HCT116 (cell line): Measurements from ENCODE around the gene MTHFD2L. TPM values are rescaled to one million over a fixed set of nuclear protein-coding genes. Genes with fewer than 3 reads are reported as not detected.

ENCODE experiments used
- ATAC-seq: fragments of 200-7000 bp; cut with Tn5 transposase; 2 replicates; pipeline ENCODE4 v1.9.1; 2020; ENCODE audit warnings: mild to moderate bottlenecking, moderate library complexity
- BruUV-seq: library from RNA; stranded (reverse); fragments of 400-500 nt; replicated peaks from 2 replicates; lab custom pipeline; 2021; lab: Mats Ljungman, UMichigan
- CTCF ChIA-PET: fragments of 300-600 bp; sonication (Branson Sonifier 250); formaldehyde crosslinking; loops from one replicate; lab custom pipeline; 2021; ENCODE audit warnings: antibody characterized with exemption; lab: Charles Lee
- POLR2A ChIA-PET: fragments of 300-600, 350-600 bp; sonication (Branson Sonifier 250); formaldehyde crosslinking; loops from one replicate; lab custom pipeline; 2021; ENCODE audit warnings: antibody characterized with exemption; lab: Charles Lee
- RAD21 ChIA-PET, 2 experiments: fragments of 300-600 bp; sonication (Branson Sonifier 250); formaldehyde crosslinking; loops; one replicate each; lab custom pipeline; 2023; ENCODE audit warnings: low total read pairs in 2 of 2; ENCODE audit not compliant: uncharacterized antibody in 2 of 2, unreplicated experiment in 2 of 2, low non-redundant PET in 1 of 2; lab: Charles Lee
- DNase-seq: peaks from one replicate; pipeline ENCODE4 v3.0.0-alpha.2; 2010; ENCODE audit warnings: low read depth, low spot score
- H2AFZ ChIP-seq: fragments of 200-600 bp; shearing (Covaris generic), sonication (generic); 2 replicates; pipeline ENCODE4 v1.6.1; 2017; ENCODE audit warnings: low read depth, mixed run types, mixed read lengths, antibody characterized with exemption, low read length; ENCODE audit not compliant: poor library complexity, severe bottlenecking
- H3K27ac ChIP-seq: 2 replicates; pipeline ENCODE4 v1.5.1; 2012; ENCODE audit warnings: low read depth, low read length
- H3K27me3 ChIP-seq: fragments of 200-600 bp; sonication (generic); 2 replicates; pipeline ENCODE4 v1.6.1; 2016; ENCODE audit warnings: mixed run types, low read length, mixed read lengths; ENCODE audit not compliant: insufficient read depth
- H3K36me3 ChIP-seq, 2 experiments: fragments of 200-500 bp in 1 of 2; fragments of 200-600 bp in 1 of 2; sonication (Bioruptor generic) in 1 of 2; sonication (generic) in 1 of 2; 2 replicates each; pipeline versions ENCODE4 v1.5.1 to v1.6.1; 2014 to 2016; ENCODE audit warnings: low read length in 2 of 2, inconsistent platforms in 1 of 2, mixed read lengths in 1 of 2, mixed run types in 1 of 2; ENCODE audit not compliant: insufficient read depth in 2 of 2, control insufficient read depth in 1 of 2
- H3K4me1 ChIP-seq, 2 experiments: fragments of 200-600 bp in 1 of 2; sonication (generic) in 1 of 2; 2 replicates each; pipeline versions ENCODE4 v1.5.1 to v1.6.1; 2012 to 2017; ENCODE audit warnings: low read length in 2 of 2, inconsistent platforms in 1 of 2, mild to moderate bottlenecking in 1 of 2, mixed read lengths in 1 of 2, mixed run types in 1 of 2, moderate library complexity in 1 of 2; ENCODE audit not compliant: insufficient read depth in 2 of 2, control insufficient read depth in 1 of 2
- H3K4me2 ChIP-seq: fragments of 200-600 bp; sonication (generic); 2 replicates; pipeline ENCODE4 v1.6.1; 2017; ENCODE audit warnings: mixed run types, low read length, mixed read lengths
- H3K4me3 ChIP-seq, 2 experiments: fragments of 200-600 bp in 1 of 2; sonication (generic) in 1 of 2; replicated peaks in 1 of 2; 2 replicates each; pipeline ENCODE4 v1.5.1; 2011 to 2016; ENCODE audit warnings: low read length in 2 of 2, control low read depth in 1 of 2, low read depth in 1 of 2, mild to moderate bottlenecking in 1 of 2, mixed read lengths in 1 of 2, mixed run types in 1 of 2
- H3K79me2 ChIP-seq: fragments of 200-600 bp; sonication (generic); 2 replicates; pipeline ENCODE4 v1.6.1; 2017; ENCODE audit warnings: mild to moderate bottlenecking, mixed run types, low read length, moderate library complexity, mixed read lengths; ENCODE audit not compliant: insufficient read depth
- H3K9ac ChIP-seq: fragments of 200-600 bp; sonication (generic); 2 replicates; pipeline ENCODE4 v1.6.1; 2016; ENCODE audit warnings: low read length, mixed read lengths
- H3K9me2 ChIP-seq: fragments of 200-600 bp; sonication (generic), shearing (Covaris generic); 2 replicates; pipeline ENCODE4 v1.6.1; 2017; ENCODE audit warnings: mixed run types, mild to moderate bottlenecking, moderate library complexity; ENCODE audit not compliant: insufficient read depth
- H3K9me3 ChIP-seq, 2 experiments: fragments of 200-500 bp in 1 of 2; fragments of 200-600 bp in 1 of 2; sonication (Bioruptor generic) in 1 of 2; sonication (generic) in 1 of 2; 2 replicates each; pipeline ENCODE4 v1.6.1; 2014 to 2017; ENCODE audit warnings: low read length in 2 of 2, mixed read lengths in 2 of 2, inconsistent platforms in 1 of 2, low read depth in 1 of 2, mild to moderate bottlenecking in 1 of 2, mixed run types in 1 of 2, moderate library complexity in 1 of 2; ENCODE audit not compliant: control insufficient read depth in 1 of 2, insufficient read depth in 1 of 2
- H4K20me1 ChIP-seq: fragments of 200-600 bp; sonication (generic), shearing (Covaris generic); 2 replicates; pipeline ENCODE4 v1.6.1; 2017; ENCODE audit warnings: mixed run types, mild to moderate bottlenecking, moderate library complexity; ENCODE audit not compliant: insufficient read depth
- CBX3 ChIP-seq: IDR thresholded peaks from 2 replicates; pipeline ENCODE4 v1.6.1; 2012; ENCODE audit warnings: low read depth
- CEBPB ChIP-seq: IDR thresholded peaks from 2 replicates; pipeline ENCODE4 v1.6.1; 2012; ENCODE audit warnings: low read depth
- EGR1 ChIP-seq: IDR thresholded peaks from 2 replicates; pipeline ENCODE4 v1.6.1; 2012; ENCODE audit warnings: low read depth
- EZH2 ChIP-seq: fragments of 200-600 bp; sonication (generic); IDR thresholded peaks from 2 replicates; pipeline ENCODE4 v1.6.1; 2017; ENCODE audit warnings: antibody characterized with exemption, mixed run types
- EZH2phosphoT487 ChIP-seq: fragments of 200-600 bp; IDR thresholded peaks from 2 replicates; pipeline ENCODE4 v1.6.1; 2018; ENCODE audit warnings: antibody characterized with exemption, borderline replicate concordance
- JUND ChIP-seq: IDR thresholded peaks from 2 replicates; pipeline ENCODE4 v1.6.1; 2012
- POLR2A ChIP-seq: IDR thresholded peaks from 2 replicates; pipeline ENCODE4 v1.7.0; 2011; ENCODE audit warnings: borderline replicate concordance; ENCODE audit not compliant: insufficient read depth, insufficient read length; ENCODE audit errors: extremely low read depth
- POLR2AphosphoS5 ChIP-seq: IDR thresholded peaks from 2 replicates; pipeline ENCODE4 v1.6.1; 2011; ENCODE audit warnings: mild to moderate bottlenecking, low read depth, low read length, moderate library complexity
- SIN3A ChIP-seq: IDR thresholded peaks from 2 replicates; pipeline ENCODE4 v1.6.1; 2012; ENCODE audit warnings: low read depth
- SRF ChIP-seq: IDR thresholded peaks from 2 replicates; pipeline ENCODE4 v1.6.1; 2012; ENCODE audit warnings: low read depth
- YY1 ChIP-seq: IDR thresholded peaks from 2 replicates; pipeline ENCODE4 v1.6.1; 2011; ENCODE audit warnings: low read length, low read depth, moderate library complexity, mild to moderate bottlenecking; ENCODE audit not compliant: insufficient replicate concordance; ENCODE audit errors: extremely low read depth
- ZBTB33 ChIP-seq: IDR thresholded peaks from 2 replicates; pipeline ENCODE4 v1.6.1; 2011; ENCODE audit warnings: mild to moderate bottlenecking, low read length, moderate library complexity; ENCODE audit not compliant: insufficient replicate concordance; ENCODE audit errors: extremely low read depth
- ZFX ChIP-seq: fragments of 450-650 bp; IDR thresholded peaks from 2 replicates; pipeline ENCODE4 v1.6.1; 2017
- ZNF274 ChIP-seq: fragments of 200-500 bp; sonication (Bioruptor generic); IDR thresholded peaks from 2 replicates; pipeline ENCODE4 v1.6.1; 2014; ENCODE audit warnings: mild to moderate bottlenecking, low read depth, low read length, inconsistent platforms
- intact Hi-C: fragments of 100-400 bp; cut with micrococcal nuclease; formaldehyde crosslinking; loops from 2 replicates; pipeline ENCODE4 v1.10.0; 2022
- total RNA-seq: library from RNA; stranded (reverse); gene quantifications from one replicate; pipeline ENCODE4 v1.2.1, GENCODE V29; 2021; ENCODE audit not compliant: unreplicated experiment
- TF ChIP-seq, protein P1 (sequence below), 3 experiments: fragments of 200-600 bp in 1 of 3; sonication (generic) in 1 of 3; IDR thresholded peaks in 2 of 3; conservative IDR thresholded peaks in 1 of 3; 2 replicates each; pipeline ENCODE4 v1.5.1; 2012 to 2017; ENCODE audit warnings: low read depth in 2 of 3, low read length in 2 of 3, antibody characterized with exemption in 1 of 3, borderline replicate concordance in 1 of 3, control low read depth in 1 of 3, mild to moderate bottlenecking in 1 of 3, mixed read lengths in 1 of 3, mixed run types in 1 of 3, moderate library complexity in 1 of 3; ENCODE audit not compliant: insufficient read depth in 1 of 3
- TF ChIP-seq, protein P2 (sequence below): IDR thresholded peaks from 2 replicates; pipeline ENCODE4 v1.6.1; 2012

Gene MTHFD2L
- total RNA-seq, 1 experiment from 2014 or later, result 15.0 TPM

DNA sequence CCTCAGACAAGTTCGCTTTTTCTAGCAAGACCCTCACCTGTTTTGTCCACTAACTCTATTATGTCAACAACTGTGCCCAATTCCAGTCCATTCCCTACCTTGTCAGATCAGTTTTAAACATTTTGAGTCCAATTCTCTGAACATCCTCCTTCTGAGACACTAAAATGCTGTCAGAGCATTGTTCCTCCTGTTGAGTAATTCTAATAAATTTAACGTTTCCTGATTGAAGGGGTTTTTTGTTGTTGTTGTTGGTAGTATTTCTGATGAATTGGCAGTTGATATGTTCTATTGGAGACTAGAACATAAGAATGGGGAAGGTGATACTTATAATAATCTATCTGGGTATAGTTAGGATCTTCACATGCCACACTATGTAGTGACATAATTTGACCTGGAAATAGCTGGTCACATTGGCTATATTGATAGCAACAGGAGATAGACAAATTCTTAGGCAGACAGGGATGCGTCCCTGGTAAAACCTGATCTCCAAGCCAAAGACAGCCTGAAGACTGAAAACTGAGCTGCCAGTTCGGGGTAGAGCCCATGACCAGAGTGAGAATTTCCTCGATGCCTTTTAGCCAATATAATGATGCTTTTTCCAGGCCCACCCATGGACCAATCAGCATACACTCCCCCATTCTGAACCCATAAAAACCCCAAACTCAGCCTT lies 46.5 kb upstream of the MTHFD2L start:
- peaks cover 18 to 54% of the 10 kb centered on the region in 2 experiments for H3K4me1 ChIP-seq
- H3K9me3 ChIP-seq, result no peaks in the 10 kb centered on the region
- no peaks in the 10 kb centered on the region for H3K36me3 ChIP-seq
- no peak overlapping the region for H3K27ac ChIP-seq
- no peak overlapping the region for H3K4me3 ChIP-seq
- H4K20me1 ChIP-seq, result no peaks in the 10 kb centered on the region
- DNase-seq, result no peak
- H3K79me2 ChIP-seq, result no peaks in the 10 kb centered on the region
- ChIA-PET RAD21 (no interaction called here), CTCF (no interaction called here), POLR2A (no interaction called here)
- H3K9ac ChIP-seq, result no peak overlapping the region
- no peak for TF ChIP-seq SIN3A
- no peak for TF ChIP-seq EGR1
- H3K9me2 ChIP-seq, result no peaks in the 10 kb centered on the region
- H3K27me3 ChIP-seq, result no peaks in the 10 kb centered on the region
- ATAC-seq, result no peak
- intact Hi-C loops, result no loop called here
- no peak overlapping the region for H3K4me2 ChIP-seq
- BruUV-seq, result no TSS peak
- peak overlapping the region; percentile 8 for H2AFZ ChIP-seq

DNA sequence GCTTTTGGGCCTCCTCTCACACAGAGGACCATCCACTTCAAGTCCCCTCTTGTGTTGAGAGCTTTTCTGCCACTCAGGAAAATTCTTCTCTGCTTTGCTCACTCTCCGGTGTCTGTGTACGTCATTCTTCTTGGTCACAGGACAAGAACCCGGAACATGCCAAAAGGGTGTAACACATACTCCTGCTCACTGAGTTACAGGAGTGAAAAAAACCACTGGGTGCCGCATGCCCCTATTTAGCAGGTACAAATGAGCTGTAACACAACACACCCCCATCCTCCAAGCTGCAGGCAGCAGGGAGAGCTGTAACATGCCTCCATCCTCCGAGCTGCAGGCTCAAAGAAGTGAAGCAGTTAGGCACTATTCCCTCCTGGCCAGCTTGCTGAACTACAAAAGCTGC lies 45.9 kb upstream of the MTHFD2L start:
- intact Hi-C loops, result no loop called here
- no peaks in the 10 kb centered on the region for H3K9me3 ChIP-seq
- H3K9me2 ChIP-seq, result no peaks in the 10 kb centered on the region
- no peak overlapping the region for H3K27ac ChIP-seq
- ATAC-seq (no peak), DNase-seq (no peak)
- peaks cover 21 to 59% of the 10 kb centered on the region in 2 experiments for H3K4me1 ChIP-seq
- no peak overlapping the region for H3K4me3 ChIP-seq
- no peaks in the 10 kb centered on the region for H3K79me2 ChIP-seq
- no peaks in the 10 kb centered on the region for H4K20me1 ChIP-seq
- H3K36me3 ChIP-seq, result no peaks in the 10 kb centered on the region
- no peak overlapping the region for H3K4me2 ChIP-seq
- ChIA-PET CTCF (no interaction called here), POLR2A (no interaction called here), RAD21 (no interaction called here)
- BruUV-seq, result no TSS peak
- no peaks in the 10 kb centered on the region for H3K27me3 ChIP-seq
- H3K9ac ChIP-seq, result no peak overlapping the region
- no peak overlapping the region for H2AFZ ChIP-seq
- no peak for TF ChIP-seq EZH2phosphoT487
- TF ChIP-seq, protein P1, sequence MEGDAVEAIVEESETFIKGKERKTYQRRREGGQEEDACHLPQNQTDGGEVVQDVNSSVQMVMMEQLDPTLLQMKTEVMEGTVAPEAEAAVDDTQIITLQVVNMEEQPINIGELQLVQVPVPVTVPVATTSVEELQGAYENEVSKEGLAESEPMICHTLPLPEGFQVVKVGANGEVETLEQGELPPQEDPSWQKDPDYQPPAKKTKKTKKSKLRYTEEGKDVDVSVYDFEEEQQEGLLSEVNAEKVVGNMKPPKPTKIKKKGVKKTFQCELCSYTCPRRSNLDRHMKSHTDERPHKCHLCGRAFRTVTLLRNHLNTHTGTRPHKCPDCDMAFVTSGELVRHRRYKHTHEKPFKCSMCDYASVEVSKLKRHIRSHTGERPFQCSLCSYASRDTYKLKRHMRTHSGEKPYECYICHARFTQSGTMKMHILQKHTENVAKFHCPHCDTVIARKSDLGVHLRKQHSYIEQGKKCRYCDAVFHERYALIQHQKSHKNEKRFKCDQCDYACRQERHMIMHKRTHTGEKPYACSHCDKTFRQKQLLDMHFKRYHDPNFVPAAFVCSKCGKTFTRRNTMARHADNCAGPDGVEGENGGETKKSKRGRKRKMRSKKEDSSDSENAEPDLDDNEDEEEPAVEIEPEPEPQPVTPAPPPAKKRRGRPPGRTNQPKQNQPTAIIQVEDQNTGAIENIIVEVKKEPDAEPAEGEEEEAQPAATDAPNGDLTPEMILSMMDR (IDR thresholded peaks at IDR 0.05 in 2 of 3, conservative IDR thresholded peaks at IDR 0.05 in 1 of 3; ENCODE audit: borderline replicate concordance in 1 of 3, insufficient read depth in 1 of 3, low read depth in 2 of 3, low read length in 2 of 3), result no peak
- TF ChIP-seq SRF, result no peak
- TF ChIP-seq ZFX, result no peak
- no peak for TF ChIP-seq POLR2AphosphoS5
- TF ChIP-seq, protein P2, sequence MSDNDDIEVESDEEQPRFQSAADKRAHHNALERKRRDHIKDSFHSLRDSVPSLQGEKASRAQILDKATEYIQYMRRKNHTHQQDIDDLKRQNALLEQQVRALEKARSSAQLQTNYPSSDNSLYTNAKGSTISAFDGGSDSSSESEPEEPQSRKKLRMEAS, result no peak
- no peak for TF ChIP-seq CBX3
- TF ChIP-seq JUND, result no peak
- TF ChIP-seq POLR2A, result no peak
- TF ChIP-seq YY1, result no peak
- TF ChIP-seq ZNF274, result no peak
- no peak for TF ChIP-seq ZBTB33
- TF ChIP-seq EZH2, result no peak
- no peak for TF ChIP-seq CEBPB
- no peak for TF ChIP-seq EGR1
